ENCODE measurements around the gene GRIN2D.
A peak's percentile ranks its signal among the peaks of the same experiment; 100 is the strongest.

The GRIN2D gene

DNA sequence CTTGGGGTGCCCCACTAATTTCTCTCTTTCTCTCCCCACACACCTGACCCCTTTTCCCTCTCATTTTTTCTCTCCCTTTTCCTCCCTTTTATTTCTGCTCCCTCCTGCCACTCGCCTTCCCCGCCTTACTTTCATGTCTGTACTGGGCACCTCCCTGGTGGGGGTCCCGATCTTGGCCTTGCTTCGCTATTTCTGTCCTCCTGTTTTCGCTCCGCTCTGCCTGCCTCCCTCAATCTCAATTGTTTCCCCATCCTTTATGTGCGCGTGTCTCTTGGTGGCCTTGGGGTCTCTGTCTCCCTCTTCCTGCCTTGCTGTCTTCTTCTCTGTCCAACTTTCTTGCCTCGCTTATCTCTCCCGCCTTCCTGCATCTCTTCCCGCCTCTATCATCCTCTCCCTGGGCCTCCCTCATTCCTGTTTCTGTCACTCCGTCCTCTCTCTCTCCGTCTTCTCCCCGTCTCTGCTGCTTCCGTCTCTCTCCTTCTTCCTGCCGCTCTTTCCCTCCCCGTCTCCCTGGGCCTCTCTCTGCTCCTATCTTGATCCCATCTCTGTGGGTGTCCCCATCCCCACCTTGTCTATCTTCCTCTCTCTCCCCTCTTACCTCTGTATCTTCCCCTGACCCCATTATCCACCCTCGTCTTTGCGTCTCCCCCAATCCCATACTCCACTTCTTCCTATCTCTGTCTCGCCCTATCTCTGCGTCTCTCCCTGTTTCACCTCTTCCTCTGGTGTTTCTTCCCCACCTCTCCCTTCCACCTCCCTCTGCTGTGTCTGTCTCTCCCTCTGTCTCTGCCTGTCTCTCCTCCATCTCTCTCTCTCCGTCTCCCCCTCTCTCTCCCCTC lies 4.0 kb downstream of the GRIN2D start:
- DNase-seq (ENCODE audit: low read depth in 2 of 3, low spot score in 1 of 3) = no peak

DNA sequence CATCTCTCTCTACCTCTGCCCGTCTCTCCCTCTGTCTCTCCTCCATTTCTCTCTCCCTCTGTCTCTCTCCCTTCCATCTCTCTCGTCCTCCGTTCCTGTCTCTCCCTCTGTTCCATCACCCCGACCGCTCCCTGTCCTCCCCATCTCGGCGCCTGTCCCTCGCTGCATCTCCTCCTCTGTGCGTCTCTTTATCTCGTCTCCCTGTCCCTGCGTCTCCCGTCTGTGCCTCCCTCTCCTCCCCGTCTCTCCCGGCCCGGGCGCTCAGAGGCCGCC lies 4.6 kb downstream of the GRIN2D start:
- no peak for DNase-seq (ENCODE audit: low read depth in 2 of 3, low spot score in 1 of 3)

DNA sequence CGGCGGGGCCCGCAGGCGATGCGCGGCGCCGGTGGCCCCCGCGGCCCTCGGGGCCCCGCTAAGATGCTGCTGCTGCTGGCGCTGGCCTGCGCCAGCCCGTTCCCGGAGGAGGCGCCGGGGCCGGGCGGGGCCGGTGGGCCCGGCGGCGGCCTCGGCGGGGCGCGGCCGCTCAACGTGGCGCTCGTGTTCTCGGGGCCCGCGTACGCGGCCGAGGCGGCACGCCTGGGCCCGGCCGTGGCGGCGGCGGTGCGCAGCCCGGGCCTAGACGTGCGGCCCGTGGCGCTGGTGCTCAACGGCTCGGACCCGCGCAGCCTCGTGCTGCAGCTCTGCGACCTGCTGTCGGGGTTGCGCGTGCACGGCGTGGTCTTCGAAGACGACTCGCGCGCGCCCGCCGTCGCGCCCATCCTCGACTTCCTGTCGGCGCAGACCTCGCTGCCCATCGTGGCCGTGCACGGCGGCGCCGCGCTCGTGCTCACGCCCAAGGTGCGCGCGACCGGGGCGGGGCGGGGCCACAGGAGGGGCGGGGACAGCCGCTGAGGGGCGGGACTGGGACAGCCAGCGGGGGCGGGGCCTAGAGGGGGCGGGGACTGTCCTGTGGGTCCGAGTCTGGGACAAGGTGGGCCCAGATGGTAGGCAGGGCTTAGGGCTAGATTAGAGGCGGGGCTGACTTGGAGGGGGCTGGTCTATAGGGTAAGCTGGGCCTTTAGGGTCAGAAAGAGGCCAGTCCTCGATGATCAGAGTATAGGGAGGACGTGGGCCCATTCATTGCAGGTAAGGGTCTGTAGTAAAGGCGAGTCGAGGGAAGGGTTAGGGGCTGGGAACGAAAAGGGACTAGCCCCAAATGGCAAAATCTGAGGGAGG lies 5.1 kb downstream of the GRIN2D start:
- peak; percentile 82 to 86 (median 82) for DNase-seq (ENCODE audit: low read depth in 2 of 3, low spot score in 1 of 3)

DNA sequence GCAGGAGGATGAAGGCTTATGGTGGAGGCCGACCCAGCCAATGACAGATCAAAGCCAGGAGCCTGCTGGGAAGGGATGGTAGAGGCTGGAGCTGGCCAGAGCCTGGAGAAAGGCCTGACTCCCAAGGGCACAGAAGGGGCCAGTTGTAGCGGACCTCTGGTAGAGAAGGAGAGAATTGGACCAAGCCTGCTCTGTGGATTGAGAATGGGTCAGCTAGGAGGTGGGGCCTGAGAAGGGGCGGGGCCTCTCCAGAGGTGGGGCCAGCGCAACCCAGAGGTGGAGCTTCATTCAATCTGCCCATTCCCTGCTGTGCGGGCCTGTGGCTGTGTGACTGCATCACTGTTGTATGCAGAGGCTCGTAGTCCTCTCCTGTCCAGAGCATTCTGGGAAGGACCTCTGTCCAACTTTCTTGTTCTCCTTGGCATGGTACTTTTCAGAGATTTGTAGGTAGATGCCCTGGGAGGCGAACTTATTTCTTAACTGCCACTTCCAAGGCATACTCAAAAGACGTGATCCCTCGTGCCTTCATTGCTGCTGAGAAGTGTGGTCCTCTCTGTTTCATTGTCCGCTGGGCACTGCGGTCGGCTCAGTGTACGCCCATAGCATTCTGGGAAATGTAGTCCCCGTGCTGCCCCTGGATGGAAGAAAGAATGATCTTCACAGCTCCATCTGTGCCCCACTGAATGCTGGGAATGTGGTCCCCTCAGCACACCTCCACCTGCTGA lies 6.7 kb downstream of the GRIN2D start:
- DNase-seq (ENCODE audit: low read depth in 2 of 3, low spot score in 1 of 3) = no peak

DNA sequence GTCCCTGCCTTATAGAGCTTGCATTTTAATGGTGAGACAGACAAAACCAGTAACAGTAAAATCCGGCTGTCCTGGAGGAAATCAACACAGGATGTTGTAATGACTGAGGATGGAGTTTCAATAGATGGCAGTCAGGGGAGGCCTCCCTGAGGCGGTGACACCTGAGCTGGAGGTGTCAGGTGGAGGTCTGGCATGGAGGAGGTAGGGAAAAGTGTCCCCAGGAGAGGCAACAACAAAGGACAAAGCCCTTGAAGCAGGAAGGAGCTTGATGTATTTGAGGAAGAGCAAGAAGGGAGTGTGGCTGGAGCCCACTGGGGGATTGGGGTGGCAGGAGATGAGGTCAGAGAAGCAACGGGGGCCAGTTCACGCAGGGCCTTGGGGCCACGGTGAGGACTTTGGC lies 7.8 kb downstream of the GRIN2D start:
- no peak for DNase-seq (ENCODE audit: low read depth in 2 of 3, low spot score in 1 of 3)

DNA sequence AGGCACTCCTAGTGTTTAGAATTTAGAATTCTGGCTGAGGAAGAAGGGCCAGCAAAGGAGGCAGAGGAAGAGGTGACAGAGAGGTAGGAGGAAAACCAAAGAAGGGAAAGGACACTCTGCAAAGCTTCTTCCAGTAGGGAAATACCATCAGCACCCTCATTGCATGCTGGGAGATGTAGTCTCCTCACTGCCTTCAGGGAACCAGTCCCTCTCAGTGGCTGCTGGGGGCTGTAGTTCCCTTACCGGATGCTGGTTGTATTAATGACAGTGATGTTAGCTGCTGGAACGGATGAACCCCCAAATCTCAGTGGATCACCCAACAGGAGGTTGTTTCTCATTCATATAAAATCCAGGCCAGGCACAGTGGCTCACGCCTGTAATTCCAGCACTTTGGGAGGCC lies 10.1 kb downstream of the GRIN2D start:
- DNase-seq (ENCODE audit: low read depth in 2 of 3, low spot score in 1 of 3) = no peak

DNA sequence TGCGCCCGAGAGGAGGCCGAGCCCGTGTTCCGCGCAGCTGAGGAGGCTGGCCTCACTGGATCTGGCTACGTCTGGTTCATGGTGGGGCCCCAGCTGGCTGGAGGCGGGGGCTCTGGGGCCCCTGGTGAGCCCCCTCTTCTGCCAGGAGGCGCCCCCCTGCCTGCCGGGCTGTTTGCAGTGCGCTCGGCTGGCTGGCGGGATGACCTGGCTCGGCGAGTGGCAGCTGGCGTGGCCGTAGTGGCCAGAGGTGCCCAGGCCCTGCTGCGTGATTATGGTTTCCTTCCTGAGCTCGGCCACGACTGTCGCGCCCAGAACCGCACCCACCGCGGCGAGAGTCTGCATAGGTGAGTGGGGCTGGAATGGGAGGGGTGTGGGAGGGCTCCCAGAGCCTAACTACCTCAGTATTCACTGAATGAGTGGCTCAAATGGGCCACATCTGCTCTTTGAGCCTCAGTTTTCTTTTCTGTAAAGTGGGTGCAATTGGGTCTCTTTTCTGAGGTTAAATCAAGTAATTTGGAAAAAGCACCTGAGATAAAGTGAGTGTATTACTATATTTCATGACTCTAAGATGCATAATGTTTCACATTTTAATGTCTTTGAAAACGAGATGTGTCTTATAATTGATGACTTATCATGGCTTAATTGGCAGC lies 11.7 kb downstream of the GRIN2D start:
- no peak for DNase-seq (ENCODE audit: low read depth in 2 of 3, low spot score in 1 of 3)

DNA sequence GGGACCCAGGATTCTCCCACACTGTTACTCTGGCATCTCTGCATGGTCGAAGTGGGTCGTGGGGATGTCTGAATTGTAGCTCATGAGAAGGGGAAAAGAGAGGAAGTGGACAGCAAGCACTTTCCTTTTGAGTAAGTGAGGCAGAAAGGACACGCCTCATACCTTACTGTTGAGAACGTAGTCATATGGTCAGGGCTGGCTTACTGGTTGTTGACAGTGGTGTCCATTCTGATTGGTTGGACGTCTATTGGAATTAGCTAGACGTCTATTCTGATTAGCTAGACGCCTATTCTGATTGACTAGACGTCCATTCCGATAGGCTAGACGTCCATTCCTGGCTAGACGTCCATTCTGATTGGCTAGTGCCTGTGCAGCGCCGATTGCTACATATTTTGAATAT lies 12.4 kb downstream of the GRIN2D start:
- DNase-seq (ENCODE audit: low read depth in 2 of 3, low spot score in 1 of 3) = no peak

DNA sequence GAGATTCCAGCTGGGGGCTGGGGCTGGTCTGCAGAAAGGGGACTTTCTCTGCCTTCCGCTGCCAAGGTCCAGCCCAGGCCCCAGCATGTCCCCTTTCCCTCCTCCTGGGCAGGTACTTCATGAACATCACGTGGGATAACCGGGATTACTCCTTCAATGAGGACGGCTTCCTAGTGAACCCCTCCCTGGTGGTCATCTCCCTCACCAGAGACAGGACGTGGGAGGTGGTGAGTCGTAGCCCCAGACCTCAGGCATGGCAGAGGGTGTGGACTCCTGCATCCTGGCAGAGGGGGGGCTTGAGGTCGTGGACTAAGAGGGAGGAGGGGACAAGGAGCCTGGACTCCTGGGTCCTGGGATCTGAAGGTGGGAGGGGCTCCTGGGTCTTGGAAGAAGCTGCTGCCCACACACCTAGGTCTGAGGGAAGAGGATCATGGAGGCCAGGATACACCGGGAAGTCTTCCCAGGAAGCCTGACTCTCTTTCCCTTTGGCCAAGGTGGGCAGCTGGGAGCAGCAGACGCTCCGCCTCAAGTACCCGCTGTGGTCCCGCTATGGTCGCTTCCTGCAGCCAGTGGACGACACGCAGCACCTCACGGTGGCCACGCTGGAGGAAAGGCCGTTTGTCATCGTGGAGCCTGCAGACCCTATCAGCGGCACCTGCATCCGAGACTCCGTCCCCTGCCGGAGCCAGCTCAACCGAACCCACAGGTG lies 20.6 kb downstream of the GRIN2D start:
- no peak for DNase-seq (ENCODE audit: low read depth in 2 of 3, low spot score in 1 of 3)

DNA sequence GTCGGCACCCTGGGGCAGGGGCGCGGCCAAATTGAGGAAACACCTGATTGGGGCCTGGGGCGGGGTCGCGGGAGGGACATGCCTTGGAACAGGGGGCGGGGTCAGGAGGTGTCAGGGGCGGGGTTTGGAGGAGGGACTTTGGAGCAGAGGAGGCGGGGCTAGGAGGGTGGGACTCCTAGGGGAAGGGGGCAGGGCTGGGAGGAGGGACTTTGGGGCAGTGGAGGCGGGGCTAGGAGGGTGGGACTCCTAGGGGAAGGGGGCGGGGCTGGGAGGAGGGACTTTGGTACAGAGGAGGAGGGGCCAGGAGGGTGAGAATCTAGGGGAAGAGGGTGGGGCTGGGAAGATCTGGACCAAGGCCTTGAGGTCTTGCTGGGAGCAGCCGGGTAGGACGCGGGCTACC lies 21.9 kb downstream of the GRIN2D start:
- peak; percentile 74 to 82 (median 80) for DNase-seq (ENCODE audit: low read depth in 2 of 3, low spot score in 1 of 3)

DNA sequence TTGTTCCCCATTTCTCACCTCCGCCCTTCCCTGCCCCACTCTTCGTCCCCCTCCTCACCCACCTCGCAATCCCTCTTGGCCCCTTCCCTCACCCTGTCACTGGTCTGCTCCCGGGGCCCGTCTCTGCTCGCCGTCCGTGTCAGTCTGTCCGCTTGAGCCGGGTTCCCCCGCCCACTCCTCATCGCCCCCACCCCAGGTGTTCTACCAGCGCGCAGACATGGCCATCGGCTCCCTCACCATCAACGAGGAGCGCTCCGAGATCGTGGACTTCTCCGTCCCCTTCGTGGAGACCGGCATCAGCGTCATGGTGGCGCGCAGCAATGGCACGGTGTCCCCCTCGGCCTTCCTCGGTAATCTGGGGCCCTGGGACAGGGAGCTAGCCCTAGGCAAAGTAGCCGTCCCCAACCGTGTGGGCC lies 22.3 kb downstream of the GRIN2D start:
- no peak for DNase-seq (ENCODE audit: low read depth in 2 of 3, low spot score in 1 of 3)

DNA sequence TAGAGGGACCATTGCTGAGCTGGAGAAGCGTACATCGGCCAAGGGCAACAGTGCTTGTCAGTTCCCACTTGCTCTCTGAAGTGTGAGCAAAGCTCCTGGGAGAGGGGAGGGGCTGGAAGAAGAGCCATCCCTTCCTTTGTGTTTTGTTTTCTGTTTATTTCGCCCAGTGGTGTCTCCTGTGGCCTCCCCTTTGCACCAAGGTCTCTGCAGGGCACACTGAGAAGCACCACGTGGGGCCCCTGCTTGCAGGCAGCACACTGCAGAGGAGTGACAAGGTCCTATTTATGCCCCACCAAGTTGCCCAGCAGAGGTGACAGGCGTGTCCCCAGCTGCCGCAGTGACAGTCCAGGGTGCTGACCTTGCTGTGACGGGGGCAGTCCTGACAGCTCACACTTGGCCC lies 24.0 kb downstream of the GRIN2D start:
- no peak for DNase-seq (ENCODE audit: low read depth in 2 of 3, low spot score in 1 of 3)

DNA sequence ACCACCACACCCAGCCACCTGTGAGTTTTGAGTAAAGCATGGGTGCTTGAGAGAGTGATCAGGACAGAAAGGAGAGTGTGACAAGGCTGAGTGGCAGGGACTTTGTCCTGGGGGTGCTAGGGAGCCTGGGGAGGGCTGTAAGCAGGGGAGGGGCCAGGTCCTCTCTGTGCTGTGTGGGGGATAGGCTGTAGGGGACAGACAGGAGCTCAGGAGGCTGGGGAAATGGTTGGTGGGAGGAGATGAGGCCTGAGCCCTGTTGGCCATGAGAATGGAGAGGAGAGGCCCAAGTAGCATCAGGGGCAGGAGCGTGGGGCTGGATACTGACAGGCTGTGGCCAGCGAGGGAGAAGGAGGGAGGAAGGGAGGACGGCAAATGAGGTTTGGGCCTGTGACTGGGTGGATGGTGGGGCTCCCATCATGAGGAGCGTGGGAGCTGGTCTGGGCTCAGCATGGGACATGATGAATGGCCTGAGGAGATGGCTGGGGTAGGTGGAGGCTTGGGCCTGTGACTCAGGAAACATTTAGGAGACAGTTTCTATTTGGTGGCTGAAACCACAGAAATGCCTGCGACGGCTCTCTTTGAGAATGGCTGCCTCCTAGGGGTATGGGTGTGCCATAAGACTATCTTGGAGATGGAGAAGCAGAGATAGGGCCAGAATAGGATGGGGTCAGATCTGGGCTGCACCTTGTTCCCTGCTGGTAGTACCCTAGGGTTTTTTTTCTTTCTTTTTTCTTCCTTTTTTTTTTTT lies 25.0 kb downstream of the GRIN2D start:
- DNase-seq (ENCODE audit: low read depth in 2 of 3, low spot score in 1 of 3) = no peak

DNA sequence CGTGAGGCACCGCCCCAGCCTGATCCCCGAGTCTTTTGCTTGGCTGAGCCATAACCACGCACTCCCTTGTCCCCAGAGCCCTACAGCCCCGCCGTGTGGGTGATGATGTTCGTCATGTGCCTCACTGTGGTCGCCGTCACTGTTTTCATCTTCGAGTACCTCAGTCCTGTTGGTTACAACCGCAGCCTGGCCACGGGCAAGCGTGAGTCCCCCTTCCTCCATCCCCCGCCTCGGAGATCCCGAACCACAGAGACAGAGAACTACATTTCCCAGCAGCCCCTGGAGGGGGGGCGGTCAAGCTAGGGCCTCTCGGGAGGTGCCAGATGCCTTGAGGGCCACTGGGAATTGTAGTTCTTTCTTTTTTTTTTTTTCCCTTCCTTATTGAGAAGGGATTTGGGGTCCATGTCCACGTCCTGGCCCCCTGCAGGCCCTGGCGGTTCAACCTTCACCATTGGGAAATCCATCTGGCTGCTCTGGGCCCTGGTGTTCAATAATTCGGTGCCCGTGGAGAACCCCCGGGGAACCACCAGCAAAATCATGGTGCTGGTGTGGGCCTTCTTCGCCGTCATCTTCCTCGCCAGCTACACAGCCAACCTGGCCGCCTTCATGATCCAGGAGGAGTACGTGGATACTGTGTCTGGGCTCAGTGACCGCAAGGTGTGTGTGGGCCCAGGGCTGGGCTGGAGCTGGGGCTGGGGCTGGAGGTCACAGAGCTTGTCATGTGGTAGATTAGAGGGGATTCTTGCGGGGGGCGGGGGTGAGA lies 25.9 kb downstream of the GRIN2D start:
- peak; percentile 69 to 72 (median 70) for DNase-seq (ENCODE audit: low read depth in 2 of 3, low spot score in 1 of 3)

DNA sequence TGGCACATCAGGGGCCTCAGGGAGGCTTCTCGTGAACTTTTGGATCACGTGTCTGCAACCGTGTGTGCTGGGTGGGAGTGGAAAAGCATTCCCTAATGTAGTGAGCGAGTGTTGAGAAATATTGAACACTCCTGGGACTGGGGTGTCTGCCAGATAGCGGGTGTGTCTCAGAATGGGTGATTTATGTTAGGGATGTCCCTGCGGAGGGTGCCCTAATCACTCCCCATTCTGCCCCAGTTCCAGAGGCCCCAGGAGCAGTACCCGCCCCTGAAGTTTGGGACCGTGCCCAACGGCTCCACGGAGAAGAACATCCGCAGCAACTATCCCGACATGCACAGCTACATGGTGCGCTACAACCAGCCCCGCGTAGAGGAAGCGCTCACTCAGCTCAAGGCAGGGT lies 28.1 kb downstream of the GRIN2D start:
- no peak for DNase-seq (ENCODE audit: low read depth in 2 of 3, low spot score in 1 of 3)

DNA sequence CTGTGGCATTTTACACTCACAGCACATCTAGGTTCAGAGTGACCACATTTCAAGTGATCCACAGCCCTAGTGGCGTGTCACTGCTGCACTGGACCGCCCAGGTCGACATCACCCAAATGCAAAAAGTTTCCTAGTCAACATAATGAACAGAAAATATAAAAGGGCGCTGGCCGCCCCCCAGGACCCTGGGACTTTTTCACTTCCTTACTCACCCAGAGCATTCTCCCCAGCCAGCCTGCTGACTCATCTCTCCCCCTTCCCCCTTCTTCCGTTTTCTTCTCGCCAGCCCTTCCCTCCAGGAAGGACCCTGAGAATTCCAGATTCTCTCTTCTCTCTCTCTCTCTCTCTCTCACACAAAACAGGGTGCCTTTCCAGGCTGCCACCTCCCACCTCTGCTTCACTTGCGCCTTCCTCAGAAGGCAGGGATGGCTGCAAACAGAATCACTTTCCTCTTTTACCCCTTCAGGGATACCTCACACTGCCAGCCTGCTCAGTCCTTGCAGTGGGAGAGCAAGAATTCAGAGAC lies 31.3 kb downstream of the GRIN2D start:
- no peak for DNase-seq (ENCODE audit: low read depth in 2 of 3, low spot score in 1 of 3)

DNA sequence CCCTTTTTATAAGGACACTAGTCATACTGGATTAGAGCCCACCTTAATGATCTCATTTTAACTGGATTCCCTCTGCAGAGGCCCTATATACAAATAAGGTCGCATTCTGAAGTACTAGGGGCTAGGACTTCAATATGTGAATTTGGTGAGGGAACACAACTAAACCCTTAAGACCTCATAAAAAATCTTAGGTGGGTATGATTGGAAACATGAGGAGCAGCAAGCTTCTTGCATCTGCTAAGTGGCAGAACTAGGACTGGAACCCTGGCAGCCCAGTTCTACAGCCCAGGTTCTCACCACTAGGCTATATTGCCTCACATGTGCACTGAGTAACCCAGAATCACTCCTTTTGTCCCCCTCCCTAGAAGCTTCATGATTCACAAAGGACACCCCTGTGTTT lies 35.2 kb downstream of the GRIN2D start:
- no peak for DNase-seq (ENCODE audit: low read depth in 2 of 3, low spot score in 1 of 3)

DNA sequence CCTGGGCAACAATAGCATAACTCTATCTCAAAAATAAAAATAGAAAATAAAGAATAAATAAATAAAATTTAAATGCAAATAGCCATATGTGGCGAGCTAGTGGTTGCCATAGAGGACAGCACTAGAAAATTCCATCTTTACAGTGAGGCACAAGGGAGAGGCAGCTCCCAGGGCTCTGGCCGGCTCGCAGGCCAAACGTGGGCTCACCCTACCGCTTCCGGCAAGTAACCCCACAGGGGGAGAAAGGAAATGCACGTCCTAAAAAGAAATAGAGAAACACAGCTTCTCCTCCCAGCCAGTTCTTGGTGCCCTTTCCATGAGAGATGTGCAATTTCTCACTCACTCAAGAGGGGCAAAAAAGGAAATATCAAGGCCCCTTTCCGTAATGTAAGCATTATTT lies 39.9 kb downstream of the GRIN2D start:
- no peak for DNase-seq (ENCODE audit: low read depth in 2 of 3, low spot score in 1 of 3)

DNA sequence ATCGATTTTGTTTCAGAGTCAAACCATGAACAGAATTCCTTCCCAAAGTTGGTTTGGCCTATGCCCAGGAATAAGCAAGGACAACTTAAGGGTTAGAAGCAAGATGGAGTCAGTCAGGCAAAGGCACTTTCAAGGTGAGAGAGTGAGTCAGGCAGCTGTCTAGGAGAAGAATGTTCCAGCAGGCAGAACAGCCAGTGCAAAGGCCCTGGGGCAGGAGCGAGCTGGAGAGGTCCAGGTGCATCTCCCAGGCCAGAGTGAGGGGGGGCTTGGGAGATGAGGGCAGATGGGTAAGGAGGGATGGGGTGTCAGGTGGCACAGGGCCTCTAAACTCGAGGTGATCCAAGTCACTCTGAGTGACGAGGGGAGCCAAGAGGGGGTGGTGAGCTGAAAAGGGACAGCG lies 43.1 kb downstream of the GRIN2D start:
- DNase-seq (ENCODE audit: low read depth in 2 of 3, low spot score in 1 of 3) = no peak

Data from stimulated activated CD4-positive, alpha-beta T cell treated with anti-CD3 and anti-CD28 coated beads, Interleukin-12 subunit alpha, Interleukin-12 subunit beta, amount 100 ng/mL, for 48 hours (primary cell).